ENCODE data around the gene PACRG.

Gene PACRG

GRCh38 chr6:163259689-163260088 is 531.9 kb downstream of the PACRG start:
- DNase-seq: no peak

GRCh38 chr6:163260111-163260895 is 532.5 kb downstream of the PACRG start:
- DNase-seq: no peak

GRCh38 chr6:163260911-163261310 is 533.1 kb downstream of the PACRG start:
- DNase-seq: no peak

- DNase-seq: no peak
Measured at GRCh38 chr6:163261361-163261760, 533.6 kb downstream of the PACRG start.

- DNase-seq: no peak
Measured at GRCh38 chr6:163262080-163262479, 534.3 kb downstream of the PACRG start.

GRCh38 chr6:163263196-163263595 is 535.4 kb downstream of the PACRG start:
- no peak for DNase-seq

- no peak for DNase-seq
Measured at GRCh38 chr6:163263998-163264661, 536.4 kb downstream of the PACRG start.

GRCh38 chr6:163264662-163265035 is 536.9 kb downstream of the PACRG start:
- no peak for DNase-seq

- DNase-seq: no peak
Measured at GRCh38 chr6:163281634-163282033, 553.9 kb downstream of the PACRG start.

- no peak for DNase-seq
Measured at GRCh38 chr6:163282672-163283071, 554.9 kb downstream of the PACRG start.

- DNase-seq: no peak
Measured at GRCh38 chr6:163284151-163284550, 556.4 kb downstream of the PACRG start.

GRCh38 chr6:163285691-163286090 is 557.9 kb downstream of the PACRG start:
- no peak for DNase-seq

- DNase-seq: no peak
Measured at GRCh38 chr6:163287626-163288025, 559.9 kb downstream of the PACRG start.

GRCh38 chr6:163288066-163288465 is 560.3 kb downstream of the PACRG start:
- no peak for DNase-seq

GRCh38 chr6:163288915-163289314 is 561.1 kb downstream of the PACRG start:
- DNase-seq: no peak

- DNase-seq: no peak
Measured at GRCh38 chr6:163289447-163289846, 561.7 kb downstream of the PACRG start.

- no peak for DNase-seq
Measured at GRCh38 chr6:163290545-163291274, 562.9 kb downstream of the PACRG start.

GRCh38 chr6:163291622-163292021 is 563.8 kb downstream of the PACRG start:
- DNase-seq: no peak

- no peak for DNase-seq
Measured at GRCh38 chr6:163293286-163293685, 565.5 kb downstream of the PACRG start.

- no peak for DNase-seq
Measured at GRCh38 chr6:163294734-163295133, 567.0 kb downstream of the PACRG start.

GRCh38 chr6:163296835-163297519 is 569.2 kb downstream of the PACRG start:
- no peak for DNase-seq

- no peak for DNase-seq
Measured at GRCh38 chr6:163298079-163298830, 570.5 kb downstream of the PACRG start.

- no peak for DNase-seq
Measured at GRCh38 chr6:163300838-163301237, 573.1 kb downstream of the PACRG start.

Measured in HCEC 1CT (cell line).